Smooth muscle cell of the brain vasculature (primary cell): Measurements from ENCODE around the gene TNP2.

Experiments
- DNase-seq: peaks from one replicate; pipeline ENCODE4 v3.0.0-alpha.2; 2012; ENCODE audit warnings: low read depth, low spot score

TNP2 gene

DNA sequence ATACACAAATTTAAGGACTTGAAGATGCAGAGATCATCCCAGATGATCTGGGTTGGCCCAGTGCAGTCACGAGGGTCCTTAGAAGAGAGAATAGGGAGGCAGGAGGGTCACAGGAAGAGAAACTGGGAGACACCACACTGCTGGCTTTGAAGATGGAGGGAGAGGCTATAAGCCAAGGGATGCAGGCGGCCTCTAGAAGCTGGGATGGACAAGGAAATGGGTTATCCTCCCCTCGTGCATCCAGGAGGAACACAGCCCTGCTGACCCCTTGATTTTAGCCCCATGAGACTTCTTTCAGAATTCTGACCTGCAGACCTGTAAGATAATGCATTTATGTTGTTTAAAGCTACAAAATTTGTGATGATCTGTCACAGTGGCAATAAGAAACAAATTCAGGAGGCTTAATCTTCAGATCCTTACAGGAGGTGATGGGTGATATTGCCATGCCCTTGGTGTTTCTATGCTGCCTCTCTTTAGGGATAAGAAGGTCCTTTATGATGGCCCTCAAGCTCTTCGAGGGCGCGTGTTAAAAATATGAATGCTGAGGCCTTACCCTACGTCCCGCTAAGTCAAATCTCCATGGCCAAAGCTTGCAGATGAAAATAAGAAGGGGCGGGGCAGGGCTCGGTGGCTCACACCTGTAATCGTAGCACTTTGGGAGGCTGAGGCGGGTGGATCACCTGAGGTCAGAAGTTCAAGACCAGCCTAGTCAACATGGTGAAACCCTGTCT is 8.6 kb upstream of the TNP2 start:
- no peak for DNase-seq

DNA sequence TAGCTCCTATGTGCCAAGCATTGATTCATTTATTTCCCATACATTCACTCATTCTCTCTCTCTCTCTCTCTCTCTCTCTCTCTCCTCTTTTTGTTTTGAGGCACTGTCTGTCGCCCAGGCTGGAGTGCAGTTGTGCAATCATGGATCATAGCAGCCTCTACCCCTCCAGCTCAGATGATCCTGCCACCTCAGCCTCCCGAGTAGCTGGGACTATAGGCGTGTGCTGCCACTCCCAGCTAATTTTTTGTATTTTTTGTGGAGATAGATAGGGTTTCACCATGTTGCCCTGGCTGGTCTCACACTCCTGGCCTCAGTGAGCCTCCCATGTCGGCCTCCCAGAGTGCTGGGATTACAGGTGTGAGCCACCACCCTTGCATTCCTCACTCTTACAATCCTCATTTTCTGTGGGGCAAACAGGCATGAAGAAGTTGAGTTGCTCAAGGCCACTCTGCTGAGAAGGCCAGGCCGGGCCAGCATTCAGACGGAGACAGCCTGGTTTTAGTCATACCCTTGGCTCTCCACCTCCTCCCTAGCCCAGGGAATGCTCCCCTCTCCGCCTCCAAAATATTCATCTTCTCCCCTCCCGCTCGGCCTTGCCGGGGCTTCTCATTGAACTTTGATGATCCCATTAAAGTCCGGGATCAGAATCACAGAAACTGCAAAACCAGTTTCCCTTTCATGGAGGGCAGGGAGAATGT is 7.9 kb upstream of the TNP2 start:
- no peak for DNase-seq

DNA sequence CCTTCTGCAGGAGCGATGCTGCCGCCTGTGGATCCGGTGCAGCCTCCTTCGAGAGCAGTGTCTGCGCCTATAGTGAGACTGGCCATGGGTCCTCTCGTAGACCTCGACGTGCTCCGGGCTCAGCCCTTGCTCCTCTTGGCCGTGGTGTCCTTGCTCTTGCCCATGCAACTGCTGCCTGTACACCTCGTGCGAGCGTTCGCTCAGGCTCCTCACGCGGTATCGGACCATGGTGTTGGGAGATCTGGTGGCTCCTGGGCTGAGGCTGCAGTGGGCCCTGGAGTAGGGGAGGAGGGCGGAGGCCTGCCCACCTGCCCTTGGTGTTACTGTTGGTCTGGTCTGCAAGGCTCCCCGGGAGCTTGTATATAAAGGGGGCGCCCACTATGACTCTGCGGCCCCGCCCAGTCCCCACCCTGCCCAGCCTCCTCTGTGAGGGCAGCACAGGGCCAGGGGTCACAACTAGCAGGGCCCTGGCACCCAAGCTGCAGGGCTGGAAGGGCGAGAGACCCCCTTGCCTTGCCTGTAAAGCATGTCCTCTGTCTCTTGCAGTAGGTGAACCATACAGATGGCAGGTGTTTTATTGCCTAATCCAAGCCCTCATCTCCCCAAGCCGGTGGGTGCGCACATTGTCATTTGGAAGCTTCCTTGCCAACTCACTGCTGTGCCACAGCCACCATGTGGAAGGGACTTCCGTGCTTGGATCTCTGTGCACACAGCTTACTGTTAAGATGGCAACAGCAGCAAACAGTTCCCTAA is 7.2 kb upstream of the TNP2 start, which contains the start of gene PRM2:
Gene PRM2, minus strand, starts transcription at position 338 of the 753 bp plus-strand sequence. Its CDS starts 110 bp downstream, at position 228.
- no peak for DNase-seq

DNA sequence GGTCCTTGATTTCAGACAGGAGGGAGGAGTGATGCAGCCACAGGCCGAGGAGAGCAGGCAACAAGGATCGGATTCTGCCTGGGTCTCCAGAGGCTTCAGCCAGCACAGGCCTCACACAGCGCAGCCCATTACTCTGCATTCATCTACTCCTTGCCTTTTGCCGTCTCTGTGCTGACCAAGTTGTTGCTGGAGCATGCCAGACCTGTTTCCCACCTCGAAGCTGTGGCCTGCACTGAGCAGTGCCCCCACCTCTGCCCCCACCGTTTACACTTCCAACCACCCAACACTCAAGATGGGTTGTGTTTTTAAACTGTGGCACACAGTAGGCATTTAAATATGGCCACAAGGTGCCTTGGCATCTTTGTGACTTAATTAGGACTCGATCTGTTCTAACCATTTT is 5.8 kb upstream of the TNP2 start:
- DNase-seq, result no peak

DNA sequence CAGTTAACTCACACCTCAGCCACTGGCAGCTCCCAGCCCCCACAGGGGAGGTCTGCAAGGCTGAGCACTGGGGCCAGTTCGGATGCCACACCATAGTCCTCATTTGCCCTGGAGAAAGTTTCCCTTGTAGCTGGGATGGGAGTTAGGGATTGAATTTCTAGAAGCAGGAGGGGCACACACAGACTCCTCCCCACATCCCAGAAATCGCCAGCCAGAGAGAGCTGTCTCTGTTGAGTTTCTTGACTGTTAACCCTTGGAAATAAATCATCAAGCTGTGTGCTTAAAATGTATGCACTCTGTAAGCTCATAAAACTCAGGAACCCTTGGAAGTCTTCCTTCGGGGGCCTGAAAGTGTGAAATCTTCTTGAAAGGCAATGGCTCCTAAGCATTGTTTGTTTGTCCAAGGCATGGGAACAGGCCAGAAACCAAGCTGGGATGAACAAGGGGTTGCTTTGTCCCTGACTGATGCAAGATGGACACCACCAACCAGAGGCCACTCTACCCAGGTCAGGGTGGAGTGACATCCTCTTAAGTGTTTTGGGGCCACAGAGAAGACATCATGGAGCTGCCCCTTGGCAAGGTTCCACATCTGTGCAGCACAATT is 4.7 kb upstream of the TNP2 start:
- DNase-seq, result no peak

DNA sequence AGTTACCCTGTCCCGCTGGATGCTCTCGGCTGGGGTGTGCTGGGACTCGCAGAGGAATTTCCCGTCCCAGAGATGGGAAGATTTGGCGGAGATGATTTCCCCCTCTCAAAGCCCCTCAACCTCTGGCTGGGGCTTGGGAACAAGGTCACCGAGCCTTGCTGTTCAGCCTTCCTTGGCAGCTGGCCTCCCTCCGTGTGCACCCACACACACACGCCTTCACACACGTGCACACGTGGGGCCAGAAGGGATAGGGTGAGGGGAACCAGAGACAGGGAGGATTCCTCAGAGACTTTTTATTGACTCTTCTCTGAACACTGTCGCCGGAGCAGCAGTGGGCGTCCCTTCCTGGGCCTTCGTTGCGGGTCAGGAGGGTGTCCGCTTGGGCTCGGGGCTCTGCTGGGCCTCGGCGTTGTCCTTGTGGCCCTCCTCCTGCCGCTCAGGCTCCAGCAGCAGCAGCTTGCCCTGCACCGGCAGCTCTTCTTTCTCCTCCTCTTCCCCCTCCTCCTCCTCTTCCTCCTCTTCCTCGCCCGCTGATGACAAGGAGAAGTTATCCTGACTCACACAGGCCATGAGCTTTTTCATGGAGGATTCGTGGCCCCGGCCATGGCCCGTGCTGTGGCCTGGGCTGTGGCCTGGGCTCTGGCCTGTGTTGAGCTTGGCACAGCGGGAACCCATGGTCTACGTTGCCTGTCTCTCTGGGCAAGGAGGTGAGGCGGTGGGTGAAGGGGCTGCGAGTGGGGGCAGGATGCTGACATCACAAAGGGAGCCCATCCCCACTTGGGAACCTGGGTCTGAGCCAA is 4.0 kb upstream of the TNP2 start, which contains the start of gene PRM3:
Gene PRM3, minus strand, starts transcription at position 709 of the 800 bp plus-strand sequence. Its CDS starts 34 bp downstream, at position 675.
- DNase-seq, result no peak

DNA sequence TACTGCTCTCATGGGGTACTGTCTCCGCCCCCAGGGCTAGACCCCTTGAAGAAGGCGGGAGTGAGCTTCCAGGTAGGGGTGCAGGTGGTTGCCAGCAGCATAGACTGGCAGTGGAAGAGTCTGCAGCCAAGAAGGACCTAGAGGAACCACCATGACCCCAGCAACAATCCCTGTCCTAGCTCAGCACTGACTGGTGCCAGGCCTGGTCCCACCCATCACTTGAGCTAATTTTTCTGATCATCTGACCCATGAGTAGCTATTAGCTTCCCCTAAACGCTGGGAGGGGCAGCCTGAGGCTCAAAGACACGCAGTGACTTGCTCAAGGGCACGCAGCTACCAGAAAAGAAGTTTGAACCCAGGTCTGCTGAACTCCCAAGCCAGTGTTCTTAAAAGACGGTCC is 3.4 kb upstream of the TNP2 start:
- no peak for DNase-seq

DNA sequence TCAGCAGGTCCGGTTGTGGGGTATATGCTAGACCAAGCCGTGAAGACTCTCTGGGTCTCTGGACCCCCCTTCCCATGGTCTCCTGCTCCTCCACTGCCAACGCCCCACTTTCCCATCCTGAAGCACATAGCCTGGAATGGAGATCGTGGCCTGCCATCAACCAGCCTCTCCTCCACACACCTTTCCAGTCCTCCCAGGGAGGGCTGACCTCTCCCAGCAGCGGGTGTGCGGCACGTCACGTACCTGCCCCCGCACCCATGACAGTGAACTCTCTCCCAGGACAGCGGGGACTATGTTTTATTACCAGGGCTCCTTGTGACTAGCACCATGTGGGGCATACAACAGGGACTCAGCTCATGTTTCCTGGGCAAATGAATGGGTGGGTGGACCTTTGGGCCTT is 2.5 kb upstream of the TNP2 start:
- DNase-seq, result no peak

DNA sequence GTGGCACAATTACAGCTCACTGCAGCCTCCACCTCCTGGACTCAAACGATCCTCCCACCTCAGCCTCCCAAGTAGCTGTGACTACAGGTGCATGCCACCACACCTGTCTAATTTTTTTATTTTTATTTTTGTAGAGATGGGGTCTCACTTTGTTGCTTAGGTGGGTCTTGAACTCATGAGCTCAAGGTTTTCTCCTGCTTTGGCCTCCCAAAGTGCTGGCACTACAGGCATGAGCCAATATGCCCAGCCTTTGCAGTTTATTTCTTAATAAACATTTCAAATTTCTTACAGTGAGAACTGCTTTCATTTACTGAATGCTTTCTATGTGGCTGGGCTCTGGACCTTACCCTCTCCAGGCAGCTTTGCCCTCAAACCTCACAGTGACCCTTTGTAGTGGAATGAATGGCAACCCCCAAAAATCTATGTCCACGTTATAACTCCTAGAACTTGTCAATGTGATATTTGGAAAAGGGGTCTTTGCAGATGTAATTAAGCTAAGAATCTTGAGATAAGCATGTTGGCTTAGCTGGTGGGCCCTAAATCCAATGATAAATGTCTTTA is 1.6 kb upstream of the TNP2 start:
- DNase-seq, result no peak

DNA sequence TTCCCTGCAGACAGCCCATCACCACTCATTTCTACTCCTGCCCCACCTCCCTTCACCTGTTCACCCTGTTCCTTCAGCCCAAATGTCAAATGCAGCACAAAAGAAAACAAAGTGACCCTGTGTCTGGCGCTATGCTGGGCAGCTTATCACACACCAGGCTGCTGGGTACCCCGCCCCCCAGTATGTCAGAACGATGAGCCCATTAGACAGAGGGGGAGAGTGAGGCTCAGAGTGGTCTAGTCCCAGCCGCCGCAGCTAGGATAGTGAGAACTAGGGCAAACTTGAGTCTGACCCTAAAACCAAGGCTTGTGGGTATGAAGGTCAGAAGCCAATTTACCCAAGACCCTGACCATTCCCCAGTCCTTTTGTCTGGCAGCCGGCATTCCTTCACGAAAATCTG is 4.0 kb downstream of the TNP2 start:
- DNase-seq, result no peak

DNA sequence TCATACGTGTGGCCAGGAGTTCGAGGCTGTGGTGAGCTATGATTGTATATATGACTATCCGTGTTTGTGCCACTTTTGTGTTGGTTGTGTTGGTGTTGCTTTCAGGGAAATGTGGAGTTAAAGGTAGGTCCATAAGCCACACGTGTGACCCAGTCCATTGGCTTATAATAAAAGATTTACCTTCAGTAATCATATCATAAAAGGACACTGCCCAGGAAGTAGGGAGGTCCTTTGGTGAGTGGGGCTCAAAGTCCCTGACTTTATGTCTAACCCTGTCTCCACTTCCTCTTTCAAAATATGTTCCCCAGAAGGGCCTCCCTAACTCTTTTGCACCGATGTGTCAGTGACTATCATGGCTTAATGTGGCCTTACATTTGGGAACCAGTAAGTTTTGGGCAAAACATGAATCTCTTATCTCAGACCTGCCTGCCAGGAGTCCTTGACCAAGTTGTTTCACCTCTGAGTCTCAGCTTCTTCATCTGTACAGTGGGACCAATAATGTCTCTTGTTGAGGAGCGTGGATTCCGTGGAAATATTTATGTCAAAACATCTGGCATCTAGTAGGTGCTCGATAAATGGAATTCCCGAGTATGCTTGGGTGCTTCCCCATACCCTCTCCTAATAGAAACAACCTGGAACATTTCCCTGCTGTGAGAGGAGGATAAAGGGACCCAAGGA is 4.8 kb downstream of the TNP2 start:
- no peak for DNase-seq

DNA sequence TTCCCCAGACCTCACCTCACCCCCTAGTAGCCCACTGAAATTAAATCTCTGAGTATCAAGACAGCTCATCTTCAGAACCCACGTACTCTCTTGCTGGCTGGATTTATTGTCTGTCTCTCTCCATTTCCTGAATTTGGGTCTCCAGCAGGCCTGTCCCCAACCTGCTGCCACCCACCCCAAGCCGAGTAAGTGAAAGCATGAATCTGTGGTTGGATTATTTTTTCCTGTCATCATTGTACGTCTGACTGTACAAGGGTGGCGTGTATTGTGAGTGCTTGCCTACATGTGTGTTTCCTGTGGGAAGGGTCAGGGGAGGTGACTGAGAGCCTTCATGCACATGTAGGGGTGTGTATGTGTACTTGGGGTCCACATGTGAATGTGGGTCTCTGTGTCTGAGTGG is 5.4 kb downstream of the TNP2 start:
- DNase-seq, result no peak

DNA sequence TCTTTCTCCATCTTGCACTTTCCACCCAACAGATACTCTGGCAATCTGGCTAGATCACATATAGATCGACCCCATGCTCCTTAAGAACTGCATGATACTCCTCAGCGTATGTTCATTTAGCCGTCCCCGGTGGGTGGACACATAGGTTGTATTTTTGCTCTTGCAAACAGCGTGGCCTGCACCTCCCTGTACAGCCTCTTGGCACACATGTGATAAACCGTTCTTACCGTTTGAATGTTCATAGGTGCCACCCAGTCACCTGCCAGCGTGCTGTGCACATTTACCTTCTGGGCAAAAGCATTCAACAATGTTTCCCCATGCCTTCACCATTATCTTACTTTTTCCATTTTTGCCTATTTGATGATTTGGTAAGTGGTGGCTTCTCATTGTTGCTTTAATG is 6.2 kb downstream of the TNP2 start:
- DNase-seq, result no peak

DNA sequence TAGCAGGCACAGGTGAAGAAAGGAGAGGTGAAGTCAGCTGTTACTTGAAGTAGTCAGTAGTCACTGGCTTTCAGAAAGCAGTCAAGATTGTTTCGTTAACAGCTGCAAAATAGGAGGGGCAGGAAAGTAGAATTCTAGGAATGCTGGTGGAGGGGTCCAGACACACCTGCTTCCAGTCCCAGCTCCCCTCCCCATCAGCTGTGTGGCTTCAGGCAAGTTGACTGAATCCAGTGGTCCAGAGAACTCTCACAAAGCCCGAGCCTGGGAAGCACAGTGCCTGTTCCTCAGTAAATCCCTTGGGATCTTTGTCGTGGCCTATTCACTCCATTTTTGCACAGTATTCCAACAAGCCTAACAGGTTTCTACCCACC is 8.5 kb downstream of the TNP2 start:
- DNase-seq, result no peak

DNA sequence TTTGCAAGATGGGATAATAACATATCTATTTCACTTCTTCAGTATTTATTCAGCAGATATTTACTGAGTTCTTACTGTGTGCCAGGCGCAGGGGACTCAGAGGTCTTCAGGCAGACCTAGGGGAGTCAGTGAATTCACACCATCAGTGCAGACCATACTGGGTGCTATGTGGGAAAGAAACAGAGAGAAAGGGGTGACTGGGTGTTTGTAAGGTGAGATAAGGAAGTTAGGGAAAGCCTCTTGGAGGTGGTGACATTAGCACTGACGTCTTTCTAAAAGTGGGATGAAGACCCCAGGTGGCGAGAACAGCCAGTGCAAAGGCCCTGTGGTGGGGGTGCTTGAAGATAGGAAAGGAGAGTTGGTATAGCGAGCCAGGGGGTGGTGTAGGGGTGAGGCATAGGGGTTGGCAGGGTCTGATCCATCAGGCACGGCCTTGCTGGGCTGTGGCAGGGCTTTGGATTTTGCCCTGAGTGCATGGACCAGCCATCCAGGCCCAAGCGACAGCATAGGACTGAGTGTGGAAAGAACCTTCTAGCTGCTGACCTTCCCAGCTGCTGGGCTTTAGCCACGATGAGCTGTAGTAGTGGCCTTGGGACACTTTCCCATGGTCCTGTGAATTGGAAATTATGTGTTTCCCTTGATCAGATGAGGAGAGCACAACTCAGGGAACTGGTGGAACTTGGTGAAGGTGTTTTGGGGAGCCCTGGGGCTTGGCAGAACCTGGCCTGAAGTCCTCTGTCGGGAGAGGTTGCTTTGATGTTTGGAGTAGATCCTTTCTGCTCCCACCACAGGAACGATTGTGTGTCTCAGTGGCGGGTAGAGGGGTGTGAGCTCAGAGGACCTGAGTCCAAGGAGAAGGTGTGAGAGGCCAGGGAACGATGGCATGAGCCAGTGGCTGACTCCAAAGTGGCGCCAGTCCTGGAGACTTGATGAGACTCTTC is 9.2 kb downstream of the TNP2 start:
- no peak for DNase-seq

DNA sequence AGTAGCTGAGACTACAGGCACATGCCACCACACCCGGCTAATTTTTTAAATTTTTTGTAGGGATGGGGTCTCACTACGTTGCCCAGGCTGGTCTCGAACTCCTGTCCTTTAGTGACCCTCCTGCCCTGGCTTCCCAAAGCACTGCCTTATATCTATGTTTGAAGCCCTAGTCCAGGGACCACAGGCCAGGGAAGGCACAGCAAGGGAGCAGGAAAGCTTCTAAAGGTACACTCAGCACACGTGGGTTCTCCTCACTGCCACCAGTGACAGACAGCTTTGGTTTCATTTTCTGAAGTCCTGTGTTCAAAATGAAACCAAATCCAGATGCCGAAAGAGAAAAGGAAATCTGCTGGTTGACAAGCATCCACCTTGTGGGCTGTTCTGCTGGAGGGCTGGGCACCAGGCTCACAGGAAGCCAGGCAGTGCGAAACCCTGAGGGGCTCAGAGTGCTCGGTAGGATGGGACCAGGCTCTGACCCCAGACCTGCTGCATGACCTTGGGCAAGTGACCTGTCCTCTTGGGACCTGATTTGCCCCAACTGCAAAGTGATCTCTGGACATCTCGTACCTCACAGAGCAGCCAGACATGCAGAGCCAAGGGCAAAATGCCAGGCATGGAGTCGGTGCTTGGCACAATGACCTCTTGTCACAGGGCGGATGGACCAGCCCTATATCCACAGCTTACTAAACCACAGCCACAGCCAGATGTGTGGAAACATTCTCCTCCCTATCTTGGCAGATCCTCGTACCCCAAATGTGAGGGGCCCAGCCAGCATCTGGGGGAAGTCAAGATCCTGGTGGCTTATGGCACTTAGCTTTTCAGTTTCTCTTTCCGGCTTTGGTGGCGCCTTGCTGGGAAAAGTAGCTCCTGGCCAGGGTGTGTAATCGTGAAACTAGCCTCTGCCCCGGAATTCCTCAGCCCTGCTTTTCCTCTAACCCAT is 10.3 kb downstream of the TNP2 start:
- no peak for DNase-seq

DNA sequence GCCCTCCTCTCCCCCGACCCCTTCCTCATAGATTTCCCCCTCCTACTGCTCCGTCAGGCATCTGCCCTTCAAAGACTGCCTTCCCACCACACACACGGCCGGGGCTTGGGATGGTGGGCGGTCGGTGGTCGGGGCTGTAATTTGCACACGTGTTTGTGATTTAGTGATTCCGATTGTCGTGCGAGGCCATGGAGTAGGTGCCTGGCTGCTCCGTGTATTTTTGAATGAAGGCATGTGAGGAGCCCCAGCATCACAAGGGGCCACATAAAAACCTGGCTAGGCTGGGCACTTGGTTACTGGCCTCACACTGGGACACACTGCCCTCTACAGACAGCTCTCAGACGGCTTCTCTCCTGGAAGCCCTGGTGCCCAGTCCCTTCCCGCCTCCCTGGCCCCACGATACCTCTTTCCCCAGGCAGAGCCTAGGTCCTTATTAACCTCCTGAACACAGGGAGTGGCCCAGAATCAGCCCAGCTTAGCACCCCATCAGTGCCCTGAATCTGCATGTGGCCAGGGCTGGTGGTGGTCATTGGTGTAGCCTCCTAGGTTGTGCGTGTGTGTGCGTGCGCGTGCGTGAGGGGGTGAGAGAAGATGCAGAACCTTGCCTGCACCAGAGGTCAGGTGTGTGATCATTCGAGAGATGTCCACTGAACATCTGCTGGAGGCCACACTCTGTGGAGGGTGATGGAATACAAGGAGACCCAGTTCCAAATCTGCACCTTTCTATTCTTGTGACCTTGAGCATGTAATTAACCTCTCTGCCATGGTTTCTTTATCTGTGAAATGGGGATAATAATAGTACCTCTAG is 11.8 kb downstream of the TNP2 start:
- DNase-seq, result peak; percentile 57
